GM10266 (cell line): ENCODE results near the gene FNDC5.

Experiments
- DNase-seq: peaks from one replicate; pipeline ENCODE4 v3.0.0; 2012; ENCODE audit errors: extremely low spot score
- CTCF ChIP-seq: IDR thresholded peaks from 2 replicates; pipeline ENCODE4 v1.5.1; 2012; ENCODE audit warnings: mild to moderate bottlenecking, low read depth; ENCODE audit not compliant: control insufficient read depth, insufficient read depth; ENCODE audit errors: missing control alignments

Gene FNDC5

GRCh38 chr1:32868085-32868484, 2.6 kb downstream of the FNDC5 start:
- no peak for DNase-seq
- no peak for TF ChIP-seq CTCF

- no peak for TF ChIP-seq CTCF
- no peak for DNase-seq
These were observed 3.0 kb downstream of the FNDC5 start for GRCh38 chr1:32867671-32868070.

GRCh38 chr1:32867151-32867550, 3.6 kb downstream of the FNDC5 start:
- DNase-seq: no peak
- TF ChIP-seq CTCF: no peak

- DNase-seq: no peak
- TF ChIP-seq CTCF: no peak
These were observed 4.9 kb downstream of the FNDC5 start for GRCh38 chr1:32865639-32866405.

- no peak for DNase-seq
- TF ChIP-seq CTCF: no peak
These were observed 6.2 kb downstream of the FNDC5 start for GRCh38 chr1:32864375-32865019.

GRCh38 chr1:32863881-32864245, 6.8 kb downstream of the FNDC5 start:
- DNase-seq: no peak
- TF ChIP-seq CTCF: no peak

GRCh38 chr1:32863218-32863880, 7.4 kb downstream of the FNDC5 start:
- TF ChIP-seq CTCF: no peak
- DNase-seq: no peak
